ENCODE data around the gene CCDC157. TPM values are rescaled to one million over a fixed set of nuclear protein-coding genes. Genes with fewer than 3 reads are reported as not detected.

CCDC157 gene
- polyA plus RNA-seq, 1 donor, result 3.1 TPM

- no peak for DNase-seq
- H3K27ac ChIP-seq (ENCODE audit: low read length), result no peak overlapping the region
- H3K36me3 ChIP-seq (ENCODE audit: control insufficient read depth, insufficient read depth, low read length), result peaks cover 55% of the 10 kb centered on the region
- H3K27me3 ChIP-seq (ENCODE audit: control insufficient read depth, insufficient read depth, low read length), result no peaks in the 10 kb centered on the region
- no peaks in the 10 kb centered on the region for H3K9me3 ChIP-seq (ENCODE audit: control insufficient read depth, low read depth, low read length)
- H3K4me1 ChIP-seq (ENCODE audit: control insufficient read depth, insufficient read depth, low read length), result peaks cover 37% of the 10 kb centered on the region
- H3K4me3 ChIP-seq (ENCODE audit: low read length), result no peak overlapping the region
- no CpG with 5 or more reads among the region's 4 CpGs for WGBS (ENCODE audit: insufficient coverage, low lambda C conversion rate)
Measured at GRCh38 chr22:30414525-30415047, 57.8 kb downstream of the CCDC157 start.

GRCh38 chr22:30416403-30416802 lies 59.6 kb downstream of the CCDC157 start:
- Histone ChIP-seq H3K27me3 (ENCODE audit: control insufficient read depth, insufficient read depth, low read length) (no peaks in the 10 kb centered on the region), H3K36me3 (ENCODE audit: control insufficient read depth, insufficient read depth, low read length) (peaks cover 49% of the 10 kb centered on the region), H3K4me1 (ENCODE audit: control insufficient read depth, insufficient read depth, low read length) (peaks cover 51% of the 10 kb centered on the region), H3K9me3 (ENCODE audit: control insufficient read depth, low read depth, low read length) (no peaks in the 10 kb centered on the region), H3K27ac (ENCODE audit: low read length) (peak overlapping the region; percentile 82), H3K4me3 (ENCODE audit: low read length) (no peak overlapping the region)
- no CpG with 5 or more reads among the region's 2 CpGs for WGBS (ENCODE audit: insufficient coverage, low lambda C conversion rate)
- peak; percentile 85 to 90 for DNase-seq

GRCh38 chr22:30416837-30417236 lies 60.0 kb downstream of the CCDC157 start:
- no peak for DNase-seq
- Histone ChIP-seq H3K4me1 (ENCODE audit: control insufficient read depth, insufficient read depth, low read length) (peaks cover 52% of the 10 kb centered on the region), H3K27ac (ENCODE audit: low read length) (peak overlapping the region; percentile 82), H3K4me3 (ENCODE audit: low read length) (no peak overlapping the region), H3K9me3 (ENCODE audit: control insufficient read depth, low read depth, low read length) (no peaks in the 10 kb centered on the region), H3K27me3 (ENCODE audit: control insufficient read depth, insufficient read depth, low read length) (no peaks in the 10 kb centered on the region), H3K36me3 (ENCODE audit: control insufficient read depth, insufficient read depth, low read length) (peaks cover 46% of the 10 kb centered on the region)
- no CpG with 5 or more reads among the region's 1 CpG for WGBS (ENCODE audit: insufficient coverage, low lambda C conversion rate)

GRCh38 chr22:30420347-30421125 lies 63.7 kb downstream of the CCDC157 start:
- Histone ChIP-seq H3K9me3 (ENCODE audit: control insufficient read depth, low read depth, low read length) (no peaks in the 10 kb centered on the region), H3K36me3 (ENCODE audit: control insufficient read depth, insufficient read depth, low read length) (peaks cover 20% of the 10 kb centered on the region), H3K4me3 (ENCODE audit: low read length) (no peak overlapping the region), H3K27me3 (ENCODE audit: control insufficient read depth, insufficient read depth, low read length) (no peaks in the 10 kb centered on the region), H3K4me1 (ENCODE audit: control insufficient read depth, insufficient read depth, low read length) (peaks cover 77% of the 10 kb centered on the region), H3K27ac (ENCODE audit: low read length) (peak overlapping the region; percentile 99)
- WGBS (ENCODE audit: insufficient coverage, low lambda C conversion rate), result no CpG with 5 or more reads among the region's 6 CpGs
- no peak for DNase-seq

GRCh38 chr22:30421695-30422480 lies 65.1 kb downstream of the CCDC157 start:
- 25% methylated on average over 2 of the region's 8 CpGs for WGBS (ENCODE audit: insufficient coverage, low lambda C conversion rate)
- DNase-seq, result peak; percentile 88 to 95
- H3K4me1 ChIP-seq (ENCODE audit: control insufficient read depth, insufficient read depth, low read length), result peaks cover 64% of the 10 kb centered on the region

GRCh38 chr22:30422481-30423300 lies 65.9 kb downstream of the CCDC157 start:
- no peaks in the 10 kb centered on the region for H3K9me3 ChIP-seq (ENCODE audit: control insufficient read depth, low read depth, low read length)
- peaks cover 8% of the 10 kb centered on the region for H3K36me3 ChIP-seq (ENCODE audit: control insufficient read depth, insufficient read depth, low read length)
- H3K27ac ChIP-seq (ENCODE audit: low read length), result peak overlapping the region; percentile 99
- peaks cover 56% of the 10 kb centered on the region for H3K4me1 ChIP-seq (ENCODE audit: control insufficient read depth, insufficient read depth, low read length)
- 40% methylated on average over 1 of the region's 18 CpGs for WGBS (ENCODE audit: insufficient coverage, low lambda C conversion rate)
- peak overlapping the region; percentile 48 for H3K4me3 ChIP-seq (ENCODE audit: low read length)
- peak; percentile 77 to 90 for DNase-seq
- no peaks in the 10 kb centered on the region for H3K27me3 ChIP-seq (ENCODE audit: control insufficient read depth, insufficient read depth, low read length)

More at GRCh38 chr22:30421695-30422480, 65.1 kb downstream of the CCDC157 start:
- no peak overlapping the region for H3K4me3 ChIP-seq (ENCODE audit: low read length)
- peak overlapping the region; percentile 99 for H3K27ac ChIP-seq (ENCODE audit: low read length)
- H3K36me3 ChIP-seq (ENCODE audit: control insufficient read depth, insufficient read depth, low read length), result peaks cover 12% of the 10 kb centered on the region
- H3K9me3 ChIP-seq (ENCODE audit: control insufficient read depth, low read depth, low read length), result no peaks in the 10 kb centered on the region
- no peaks in the 10 kb centered on the region for H3K27me3 ChIP-seq (ENCODE audit: control insufficient read depth, insufficient read depth, low read length)

GRCh38 chr22:30423301-30423958 lies 66.6 kb downstream of the CCDC157 start:
- no CpG with 5 or more reads among the region's 45 CpGs for WGBS (ENCODE audit: insufficient coverage, low lambda C conversion rate)
- H3K4me1 ChIP-seq (ENCODE audit: control insufficient read depth, insufficient read depth, low read length), result peaks cover 49% of the 10 kb centered on the region
- no peaks in the 10 kb centered on the region for H3K27me3 ChIP-seq (ENCODE audit: control insufficient read depth, insufficient read depth, low read length)
- H3K36me3 ChIP-seq (ENCODE audit: control insufficient read depth, insufficient read depth, low read length), result peaks cover 3% of the 10 kb centered on the region
- DNase-seq, result no peak
- H3K4me3 ChIP-seq (ENCODE audit: low read length), result peak overlapping the region; percentile 48
- H3K27ac ChIP-seq (ENCODE audit: low read length), result peak overlapping the region; percentile 99
- no peaks in the 10 kb centered on the region for H3K9me3 ChIP-seq (ENCODE audit: control insufficient read depth, low read depth, low read length)

- no CpG with 5 or more reads among the region's 31 CpGs for WGBS (ENCODE audit: insufficient coverage, low lambda C conversion rate)
- Histone ChIP-seq H3K4me3 (ENCODE audit: low read length) (peak overlapping the region; percentile 48), H3K4me1 (ENCODE audit: control insufficient read depth, insufficient read depth, low read length) (peaks cover 44% of the 10 kb centered on the region), H3K27me3 (ENCODE audit: control insufficient read depth, insufficient read depth, low read length) (no peaks in the 10 kb centered on the region), H3K27ac (ENCODE audit: low read length) (peak overlapping the region; percentile 99), H3K9me3 (ENCODE audit: control insufficient read depth, low read depth, low read length) (no peaks in the 10 kb centered on the region), H3K36me3 (ENCODE audit: control insufficient read depth, insufficient read depth, low read length) (peaks cover 3% of the 10 kb centered on the region)
- peak; percentile 99 to 100 for DNase-seq
Measured at GRCh38 chr22:30423959-30424533, 67.2 kb downstream of the CCDC157 start.

- Histone ChIP-seq H3K9me3 (ENCODE audit: control insufficient read depth, low read depth, low read length) (no peaks in the 10 kb centered on the region), H3K4me3 (ENCODE audit: low read length) (peak overlapping the region; percentile 48), H3K36me3 (ENCODE audit: control insufficient read depth, insufficient read depth, low read length) (peaks cover 3% of the 10 kb centered on the region), H3K4me1 (ENCODE audit: control insufficient read depth, insufficient read depth, low read length) (peaks cover 40% of the 10 kb centered on the region), H3K27ac (ENCODE audit: low read length) (peak overlapping the region; percentile 99), H3K27me3 (ENCODE audit: control insufficient read depth, insufficient read depth, low read length) (no peaks in the 10 kb centered on the region)
- no peak for DNase-seq
- WGBS (ENCODE audit: insufficient coverage, low lambda C conversion rate), result 27% methylated on average over 5 of the region's 20 CpGs
Measured at GRCh38 chr22:30424534-30425326, 67.9 kb downstream of the CCDC157 start.

Measured in large intestine (tissue), 3 donors.